Keratinocyte (primary cell): ENCODE results near the gene ARHGAP22. TPM values are rescaled to one million over a fixed set of nuclear protein-coding genes. Genes with fewer than 3 reads are reported as not detected.

Experiments used
- DNase-seq: peaks from one replicate; pipeline ENCODE4 v3.0.0-alpha.2; 2011; ENCODE audit warnings: low read depth, missing footprints, low spot score
- FAIRE-seq: peaks from 2 replicates; lab custom pipeline; 2011; peaks lifted over from hg19 to GRCh38; lab: Jason Lieb, UNC
- H2AFZ ChIP-seq: 2 replicates; pipeline ENCODE4 v1.6.0; 2012; ENCODE audit warnings: low read length, control low read depth, inconsistent platforms; ENCODE audit not compliant: control insufficient read depth
- H3K27ac ChIP-seq: 2 replicates; pipeline ENCODE4 v1.5.1; 2011; ENCODE audit warnings: low read length; ENCODE audit not compliant: control insufficient read depth, insufficient read depth
- H3K27me3 ChIP-seq: 3 replicates; pipeline ENCODE4 v1.6.0; 2011; ENCODE audit warnings: low read length; ENCODE audit not compliant: control insufficient read depth, insufficient read depth; ENCODE audit errors: extremely low read depth
- H3K36me3 ChIP-seq, 2 experiments: 2 replicates in 1 of 2; 3 replicates in 1 of 2; pipeline ENCODE4 v1.5.1; 2011; ENCODE audit warnings: low read length in 2 of 2, mild to moderate bottlenecking in 1 of 2; ENCODE audit not compliant: control insufficient read depth in 2 of 2, insufficient read depth in 2 of 2; ENCODE audit errors: extremely low read depth in 1 of 2
- H3K4me1 ChIP-seq: 3 replicates; pipeline ENCODE4 v1.5.1; 2011; ENCODE audit warnings: low read length; ENCODE audit not compliant: control insufficient read depth, insufficient read depth; ENCODE audit errors: extremely low read depth
- H3K4me2 ChIP-seq: 3 replicates; pipeline ENCODE4 v1.6.0; 2011; ENCODE audit warnings: low read depth, low read length; ENCODE audit not compliant: control insufficient read depth, insufficient read depth; ENCODE audit errors: extremely low read depth
- H3K4me3 ChIP-seq, 3 experiments: fragments of 200-600 bp in 1 of 3; sonication (generic) in 1 of 3; 2 replicates in 2 of 3; 3 replicates in 1 of 3; pipeline ENCODE4 v1.5.1; 2011 to 2016; ENCODE audit warnings: low read length in 3 of 3, mild to moderate bottlenecking in 3 of 3, control low read depth in 2 of 3, inconsistent platforms in 1 of 3, low read depth in 1 of 3, mixed read lengths in 1 of 3, mixed run types in 1 of 3, moderate library complexity in 1 of 3; ENCODE audit not compliant: control insufficient read depth in 2 of 3, insufficient read depth in 2 of 3; ENCODE audit errors: extremely low read depth in 1 of 3
- H3K79me2 ChIP-seq: 2 replicates; pipeline ENCODE4 v1.6.0; 2012; ENCODE audit warnings: low read length; ENCODE audit not compliant: control insufficient read depth, insufficient read depth
- H3K9ac ChIP-seq: 3 replicates; pipeline ENCODE4 v1.6.0; 2011; ENCODE audit warnings: low read length; ENCODE audit not compliant: control insufficient read depth, insufficient read depth; ENCODE audit errors: extremely low read depth
- H3K9me1 ChIP-seq: 3 replicates; pipeline ENCODE4 v1.6.0; 2011; ENCODE audit warnings: low read length; ENCODE audit not compliant: control insufficient read depth, insufficient read depth; ENCODE audit errors: extremely low read depth
- H3K9me3 ChIP-seq: 2 replicates; pipeline ENCODE4 v1.5.1; 2012; ENCODE audit warnings: low read depth, low read length; ENCODE audit not compliant: control insufficient read depth
- H4K20me1 ChIP-seq: 3 replicates; pipeline ENCODE4 v1.6.0; 2011; ENCODE audit warnings: low read length; ENCODE audit not compliant: control insufficient read depth, insufficient read depth; ENCODE audit errors: extremely low read depth
- CTCF ChIP-seq, 3 experiments: IDR thresholded peaks in 1 of 3; conservative IDR thresholded peaks in 1 of 3; optimal IDR thresholded peaks in 1 of 3; 2 replicates in 2 of 3; 3 replicates in 1 of 3; pipeline versions ENCODE3 to v1.5.1; 2011; ENCODE audit warnings: low read length in 3 of 3, mild to moderate bottlenecking in 3 of 3, moderate library complexity in 2 of 3, control low read depth in 1 of 3, inconsistent platforms in 1 of 3; ENCODE audit not compliant: insufficient read depth in 2 of 3; ENCODE audit errors: extremely low read depth in 1 of 3
- EZH2 ChIP-seq: IDR thresholded peaks from one replicate; pipeline ENCODE4 v1.6.1; 2012; ENCODE audit warnings: inconsistent platforms, mild to moderate bottlenecking, low read length, moderate library complexity
- dilution Hi-C: fragments of 300-500 bp; cut with MboI; formaldehyde crosslinking; loops from one replicate; pipeline ENCODE4 v1.7.0; 2020; ENCODE audit warnings: low sequenced_read_pairs; ENCODE audit not compliant: extremely low pct_ligation_motif_present
- polyA plus RNA-seq, 5 experiments: library from polyadenylated mRNA; depleted of rRNA in 3 of 5; stranded (reverse) in 3 of 5; stranded (forward) in 1 of 5; unstranded in 1 of 5; fragments of >200 nt; gene quantifications; 1 replicate in 1 of 5; 2 replicates in 3 of 5; 3 replicates in 1 of 5; pipeline versions ENCODE4 v1.2.1 to v1.2.3, GENCODE V29; 2011 to 2012; ENCODE audit warnings: missing spikeins in 2 of 5, low read depth in 1 of 5, low replicate concordance in 1 of 5

ARHGAP22 gene
- polyA plus RNA-seq, 1 donor (not counting 4 experiments of a cell fraction or from before 2014, with no cell fraction given), result 4.9 TPM

GRCh38 chr10:48601789-48602188 lies 3.1 kb downstream of the ARHGAP22 start:
- no peak for DNase-seq
- Histone ChIP-seq H3K9me1 (peaks cover 4% of the 10 kb centered on the region), H3K79me2 (peaks cover 26% of the 10 kb centered on the region), H3K4me3 (no peak overlapping the region), H3K27me3 (peaks cover 19% of the 10 kb centered on the region), H3K36me3 (no peaks in the 10 kb centered on the region), H4K20me1 (no peaks in the 10 kb centered on the region), H3K4me1 (peaks cover 12% of the 10 kb centered on the region), H3K4me2 (no peak overlapping the region), H3K27ac (no peak overlapping the region), H3K9me3 (no peaks in the 10 kb centered on the region), H2AFZ (no peak overlapping the region), H3K9ac (no peak overlapping the region)
- dilution Hi-C loops, result no loop called here
- no peak for FAIRE-seq
- TF ChIP-seq CTCF (optimal IDR thresholded peaks at IDR 0.05 in 1 of 3, IDR thresholded peaks at IDR 0.05 in 1 of 3, conservative IDR thresholded peaks at IDR 0.05 in 1 of 3; ENCODE audit: extremely low read depth in 1 of 3, insufficient read depth in 2 of 3, low read length in 3 of 3) (no peak), EZH2 (no peak)

- peaks cover 4% of the 10 kb centered on the region for H3K9me1 ChIP-seq
- no peaks in the 10 kb centered on the region for H4K20me1 ChIP-seq
- peaks cover 26% of the 10 kb centered on the region for H3K79me2 ChIP-seq
- TF ChIP-seq CTCF (optimal IDR thresholded peaks at IDR 0.05 in 1 of 3, IDR thresholded peaks at IDR 0.05 in 1 of 3, conservative IDR thresholded peaks at IDR 0.05 in 1 of 3; ENCODE audit: extremely low read depth in 1 of 3, insufficient read depth in 2 of 3, low read length in 3 of 3) (no peak), EZH2 (no peak)
- no peaks in the 10 kb centered on the region for H3K9me3 ChIP-seq
- DNase-seq (no peak), FAIRE-seq (no peak)
- no peak overlapping the region for H3K4me2 ChIP-seq
- H3K9ac ChIP-seq, result no peak overlapping the region
- peaks cover 7% of the 10 kb centered on the region for H3K4me1 ChIP-seq
- H3K4me3 ChIP-seq, result no peak overlapping the region
- H3K27ac ChIP-seq, result no peak overlapping the region
- H3K36me3 ChIP-seq, result no peaks in the 10 kb centered on the region
- H3K27me3 ChIP-seq, result peaks cover 16% of the 10 kb centered on the region
- dilution Hi-C loops, result no loop called here
- no peak overlapping the region for H2AFZ ChIP-seq
Observed at GRCh38 chr10:48600645-48601505, 4.0 kb downstream of the ARHGAP22 start.
